Measurements from ENCODE around the gene PTMS.
A peak's percentile ranks its signal among the peaks of the same experiment; 100 is the strongest.

Gene PTMS, protein sequence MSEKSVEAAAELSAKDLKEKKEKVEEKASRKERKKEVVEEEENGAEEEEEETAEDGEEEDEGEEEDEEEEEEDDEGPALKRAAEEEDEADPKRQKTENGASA

DNA sequence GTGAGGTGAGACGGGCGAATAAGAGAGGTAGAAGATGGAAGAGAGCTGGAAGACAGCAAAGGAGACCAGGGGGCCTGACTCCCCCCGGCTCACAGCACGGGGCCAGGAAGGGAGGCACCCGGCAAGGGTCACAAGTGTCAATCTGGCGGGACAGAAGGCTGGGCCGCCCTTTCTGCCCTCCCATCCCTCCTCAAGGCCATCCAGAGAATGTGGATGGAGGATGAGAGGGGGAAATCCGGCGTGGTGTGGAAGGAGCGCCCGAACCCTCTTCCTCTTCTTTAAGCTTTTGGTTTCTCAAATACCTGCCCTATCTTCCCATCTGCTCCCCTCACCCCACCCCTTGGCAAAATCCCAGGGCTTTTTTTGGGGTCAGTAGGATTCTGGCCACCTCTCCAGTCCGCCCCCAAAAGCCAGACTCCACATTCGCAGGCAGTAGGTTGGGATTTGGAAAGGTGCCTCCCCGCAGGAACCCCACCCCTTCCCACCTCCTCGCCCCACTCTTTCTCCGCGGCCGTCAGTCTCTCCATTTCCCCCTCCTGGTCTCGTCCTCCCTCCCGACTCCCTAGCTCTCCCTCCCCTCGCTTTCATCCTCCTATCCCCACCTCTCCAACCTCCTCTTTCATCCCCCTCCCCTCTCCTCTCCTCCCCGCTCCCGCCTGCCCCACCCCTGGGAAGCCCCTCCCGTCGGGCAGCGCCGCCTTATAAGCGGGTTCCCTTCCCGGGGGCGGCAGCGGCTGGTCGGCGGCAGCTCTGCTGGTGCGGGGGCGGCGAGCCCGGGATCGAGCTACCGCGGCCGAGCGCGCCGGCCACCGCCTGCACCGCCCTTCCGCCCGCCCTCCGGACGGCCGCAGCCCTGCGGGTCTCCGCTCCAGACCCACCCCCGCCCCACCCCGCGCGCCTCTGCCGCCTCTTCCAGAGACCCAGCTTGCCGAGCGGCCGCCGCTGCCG is at the start of gene PTMS:
Gene PTMS (plus strand): TSS at position 730 of the 948 bp plus-strand sequence. CDS start 343 bp downstream, outside the sequence.
- peaks cover 10% of the 10 kb centered on the region for H3K36me3 ChIP-seq (ENCODE audit: control insufficient read depth, insufficient read depth, low read length)
- peaks cover 3% of the 10 kb centered on the region; the same call in 1 of the 2 replicates for H3K27me3 ChIP-seq (ENCODE audit: control insufficient read depth, insufficient read depth, low read length)
- no peaks in the 10 kb centered on the region for H3K9me3 ChIP-seq (ENCODE audit: control insufficient read depth, insufficient read depth, low read length)
- H3K4me3 ChIP-seq (ENCODE audit: low read depth, low read length) = peak within 1 kb of the TSS; percentile 83
- H3K9ac ChIP-seq (ENCODE audit: low read depth, low read length) = peak within 1 kb of the TSS; percentile 52
- peak within 1 kb of the TSS; percentile 82 for H3K27ac ChIP-seq (ENCODE audit: low read depth, low read length)
- H3K4me1 ChIP-seq (ENCODE audit: control insufficient read depth, insufficient read depth, low read length) = peaks cover 35% of the 10 kb centered on the region

GRCh38 chr12:6716874-6717437 is 49.2 kb upstream of the PTMS start:
- H3K27me3 ChIP-seq (ENCODE audit: control insufficient read depth, insufficient read depth, low read length) = no peaks in the 10 kb centered on the region
- H3K36me3 ChIP-seq (ENCODE audit: control insufficient read depth, insufficient read depth, low read length) = no peaks in the 10 kb centered on the region
- H3K27ac ChIP-seq (ENCODE audit: low read depth, low read length) = no peak overlapping the region
- no peaks in the 10 kb centered on the region for H3K9me3 ChIP-seq (ENCODE audit: control insufficient read depth, insufficient read depth, low read length)
- H3K4me1 ChIP-seq (ENCODE audit: control insufficient read depth, insufficient read depth, low read length) = no peaks in the 10 kb centered on the region
- H3K9ac ChIP-seq (ENCODE audit: low read depth, low read length) = no peak overlapping the region
- no peak overlapping the region for H3K4me3 ChIP-seq (ENCODE audit: low read depth, low read length)

- H3K9ac ChIP-seq (ENCODE audit: low read depth, low read length) = no peak overlapping the region
- peak overlapping the region; percentile 72; the same call in 1 of the 2 replicates for H3K4me3 ChIP-seq (ENCODE audit: low read depth, low read length)
- no peaks in the 10 kb centered on the region for H3K9me3 ChIP-seq (ENCODE audit: control insufficient read depth, insufficient read depth, low read length)
- H3K27ac ChIP-seq (ENCODE audit: low read depth, low read length) = no peak overlapping the region
- H3K27me3 ChIP-seq (ENCODE audit: control insufficient read depth, insufficient read depth, low read length) = no peaks in the 10 kb centered on the region
- peaks cover 4% of the 10 kb centered on the region; the same call in 1 of the 2 replicates for H3K36me3 ChIP-seq (ENCODE audit: control insufficient read depth, insufficient read depth, low read length)
- H3K4me1 ChIP-seq (ENCODE audit: control insufficient read depth, insufficient read depth, low read length) = peaks cover 6% of the 10 kb centered on the region
Observed at GRCh38 chr12:6722863-6723262, 43.3 kb upstream of the PTMS start.

GRCh38 chr12:6723607-6724408 is 42.4 kb upstream of the PTMS start, which contains the start of gene COPS7A:
COPS7A (plus strand) TSS chr12:6724046; CDS start chr12:6724657, 611 bp downstream.
- H3K4me3 ChIP-seq (ENCODE audit: low read depth, low read length) = peak within 1 kb of the TSS; percentile 72
- H3K4me1 ChIP-seq (ENCODE audit: control insufficient read depth, insufficient read depth, low read length) = peaks cover 6% of the 10 kb centered on the region
- H3K27me3 ChIP-seq (ENCODE audit: control insufficient read depth, insufficient read depth, low read length) = no peaks in the 10 kb centered on the region
- H3K27ac ChIP-seq (ENCODE audit: low read depth, low read length) = peak within 1 kb of the TSS; percentile 63
- H3K9ac ChIP-seq (ENCODE audit: low read depth, low read length) = peak within 1 kb of the TSS; percentile 60
- H3K36me3 ChIP-seq (ENCODE audit: control insufficient read depth, insufficient read depth, low read length) = peaks cover 13% of the 10 kb centered on the region
- H3K9me3 ChIP-seq (ENCODE audit: control insufficient read depth, insufficient read depth, low read length) = no peaks in the 10 kb centered on the region

DNA sequence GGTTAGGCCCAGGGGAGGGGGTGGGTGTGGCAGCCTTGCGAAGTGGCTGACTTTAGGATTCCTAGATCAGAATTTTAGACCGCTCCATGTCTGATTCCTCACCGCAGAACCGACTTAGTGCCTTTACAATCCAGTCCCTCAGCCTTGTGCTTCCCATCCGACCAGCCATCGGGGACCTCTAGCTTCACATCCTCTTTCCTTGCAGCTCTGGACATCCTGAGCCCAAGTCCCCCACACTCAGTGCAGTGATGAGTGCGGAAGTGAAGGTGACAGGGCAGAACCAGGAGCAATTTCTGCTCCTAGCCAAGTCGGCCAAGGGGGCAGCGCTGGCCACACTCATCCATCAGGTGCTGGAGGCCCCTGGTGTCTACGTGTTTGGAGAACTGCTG is 41.8 kb upstream of the PTMS start:
- Histone ChIP-seq H3K27ac (ENCODE audit: low read depth, low read length) (peak overlapping the region; percentile 63), H3K4me3 (ENCODE audit: low read depth, low read length) (peak overlapping the region; percentile 72), H3K27me3 (ENCODE audit: control insufficient read depth, insufficient read depth, low read length) (no peaks in the 10 kb centered on the region), H3K36me3 (ENCODE audit: control insufficient read depth, insufficient read depth, low read length) (peaks cover 19% of the 10 kb centered on the region), H3K9me3 (ENCODE audit: control insufficient read depth, insufficient read depth, low read length) (no peaks in the 10 kb centered on the region), H3K9ac (ENCODE audit: low read depth, low read length) (peak overlapping the region; percentile 49), H3K4me1 (ENCODE audit: control insufficient read depth, insufficient read depth, low read length) (peaks cover 6% of the 10 kb centered on the region)

DNA sequence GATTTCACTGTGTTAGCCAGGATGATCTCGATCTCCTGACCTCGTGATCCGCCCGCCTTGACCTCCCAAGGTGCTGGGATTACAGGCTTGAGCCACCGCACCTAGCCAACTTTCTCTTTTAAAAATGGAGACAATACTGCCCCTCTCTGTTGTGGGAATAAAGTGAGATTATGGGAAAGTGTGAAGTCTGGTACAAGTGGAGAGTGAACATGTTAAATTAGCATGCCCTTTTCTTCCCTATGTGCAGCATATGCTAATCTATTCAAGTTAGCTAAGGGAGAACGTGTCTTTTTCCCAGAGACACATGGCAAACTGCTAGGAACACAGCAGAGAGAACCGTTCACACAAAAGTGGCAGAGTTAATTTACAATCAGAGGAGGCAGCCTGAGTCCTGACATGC is 40.8 kb upstream of the PTMS start:
- H3K36me3 ChIP-seq (ENCODE audit: control insufficient read depth, insufficient read depth, low read length) = peaks cover 29% of the 10 kb centered on the region
- H3K4me1 ChIP-seq (ENCODE audit: control insufficient read depth, insufficient read depth, low read length) = peaks cover 6% of the 10 kb centered on the region
- H3K27me3 ChIP-seq (ENCODE audit: control insufficient read depth, insufficient read depth, low read length) = no peaks in the 10 kb centered on the region
- no peaks in the 10 kb centered on the region for H3K9me3 ChIP-seq (ENCODE audit: control insufficient read depth, insufficient read depth, low read length)
- no peak overlapping the region for H3K9ac ChIP-seq (ENCODE audit: low read depth, low read length)
- H3K4me3 ChIP-seq (ENCODE audit: low read depth, low read length) = no peak overlapping the region
- no peak overlapping the region for H3K27ac ChIP-seq (ENCODE audit: low read depth, low read length)

- Histone ChIP-seq H3K4me1 (ENCODE audit: control insufficient read depth, insufficient read depth, low read length) (peaks cover 6% of the 10 kb centered on the region), H3K27ac (ENCODE audit: low read depth, low read length) (no peak overlapping the region), H3K36me3 (ENCODE audit: control insufficient read depth, insufficient read depth, low read length) (peaks cover 44% of the 10 kb centered on the region), H3K9me3 (ENCODE audit: control insufficient read depth, insufficient read depth, low read length) (no peaks in the 10 kb centered on the region), H3K9ac (ENCODE audit: low read depth, low read length) (no peak overlapping the region), H3K4me3 (ENCODE audit: low read depth, low read length) (no peak overlapping the region), H3K27me3 (ENCODE audit: control insufficient read depth, insufficient read depth, low read length) (no peaks in the 10 kb centered on the region)
Observed at GRCh38 chr12:6729186-6729585, 37.0 kb upstream of the PTMS start.

DNA sequence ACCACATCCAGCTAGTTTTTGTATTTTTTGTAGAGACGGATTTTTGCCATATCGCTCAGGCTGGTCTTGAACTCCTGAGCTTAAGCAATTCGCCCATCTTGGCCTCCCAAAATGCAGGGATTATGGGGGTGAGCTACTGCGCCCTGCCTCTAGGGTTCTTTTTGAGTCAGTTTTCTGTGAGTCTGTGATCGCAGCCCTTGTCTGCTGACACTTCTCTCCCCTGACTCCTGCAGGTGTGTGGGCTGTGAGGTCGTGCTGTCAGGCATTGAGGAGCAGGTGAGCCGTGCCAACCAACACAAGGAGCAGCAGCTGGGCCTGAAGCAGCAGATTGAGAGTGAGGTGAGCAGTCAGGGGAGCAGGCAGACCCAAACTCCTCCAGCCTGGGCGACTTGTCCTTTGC is 36.0 kb upstream of the PTMS start:
- no peak overlapping the region for H3K4me3 ChIP-seq (ENCODE audit: low read depth, low read length)
- no peak overlapping the region for H3K27ac ChIP-seq (ENCODE audit: low read depth, low read length)
- H3K4me1 ChIP-seq (ENCODE audit: control insufficient read depth, insufficient read depth, low read length) = no peaks in the 10 kb centered on the region
- no peaks in the 10 kb centered on the region for H3K27me3 ChIP-seq (ENCODE audit: control insufficient read depth, insufficient read depth, low read length)
- no peak overlapping the region for H3K9ac ChIP-seq (ENCODE audit: low read depth, low read length)
- H3K9me3 ChIP-seq (ENCODE audit: control insufficient read depth, insufficient read depth, low read length) = no peaks in the 10 kb centered on the region
- H3K36me3 ChIP-seq (ENCODE audit: control insufficient read depth, insufficient read depth, low read length) = peaks cover 44% of the 10 kb centered on the region

- Histone ChIP-seq H3K36me3 (ENCODE audit: control insufficient read depth, insufficient read depth, low read length) (peaks cover 22% of the 10 kb centered on the region), H3K9me3 (ENCODE audit: control insufficient read depth, insufficient read depth, low read length) (no peaks in the 10 kb centered on the region), H3K27ac (ENCODE audit: low read depth, low read length) (no peak overlapping the region), H3K4me3 (ENCODE audit: low read depth, low read length) (no peak overlapping the region), H3K9ac (ENCODE audit: low read depth, low read length) (no peak overlapping the region), H3K27me3 (ENCODE audit: control insufficient read depth, insufficient read depth, low read length) (no peaks in the 10 kb centered on the region), H3K4me1 (ENCODE audit: control insufficient read depth, insufficient read depth, low read length) (no peaks in the 10 kb centered on the region)
Observed at GRCh38 chr12:6734506-6735387, 31.4 kb upstream of the PTMS start.
